Esophagus (tissue), 2 donors: ENCODE results near the gene ARMC9. TPM values are rescaled to one million over a fixed set of nuclear protein-coding genes. Genes with fewer than 3 reads are reported as not detected.

ENCODE experiments used
- H3K27ac ChIP-seq, 2 donors: one replicate each; pipeline ENCODE4 v1.5.1; 2013; ENCODE audit warnings: low read depth in 2 of 2, mild to moderate bottlenecking in 2 of 2, inconsistent platforms in 1 of 2, low read length in 1 of 2, moderate library complexity in 1 of 2
- H3K27me3 ChIP-seq, 2 donors: one replicate each; pipeline ENCODE4 v1.6.1; 2013; ENCODE audit warnings: low read length in 2 of 2, control low read depth in 1 of 2, mild to moderate bottlenecking in 1 of 2; ENCODE audit not compliant: insufficient read depth in 2 of 2, control insufficient read depth in 1 of 2
- H3K36me3 ChIP-seq, 2 donors: one replicate each; pipeline ENCODE4 v1.6.1; 2013; ENCODE audit warnings: low read length in 1 of 2; ENCODE audit not compliant: control insufficient read depth in 2 of 2, insufficient read depth in 2 of 2
- H3K4me1 ChIP-seq, 2 donors: one replicate each; pipeline ENCODE4 v1.6.1; 2013; ENCODE audit warnings: low read length in 1 of 2; ENCODE audit not compliant: control insufficient read depth in 2 of 2, insufficient read depth in 2 of 2
- H3K4me3 ChIP-seq, 2 donors: one replicate each; pipeline ENCODE4 v1.5.1; 2013; ENCODE audit warnings: low read length in 2 of 2, mild to moderate bottlenecking in 2 of 2, low read depth in 1 of 2, moderate library complexity in 1 of 2
- H3K9me3 ChIP-seq, 2 donors: one replicate each; pipeline ENCODE4 v1.6.1; 2013; ENCODE audit warnings: mild to moderate bottlenecking in 2 of 2, low read depth in 1 of 2, low read length in 1 of 2, moderate library complexity in 1 of 2; ENCODE audit not compliant: control insufficient read depth in 2 of 2, insufficient read depth in 1 of 2
- WGBS, 2 donors: extraction: QIAGEN DNeasy Blood & Tissue Kit; methylation state at CpG; one replicate each; pipeline ENCODE4 v1.1.7; 2013; 5-methylcytosine and 5-hydroxymethylcytosine counted together
- polyA plus RNA-seq, 2 donors: library from polyadenylated mRNA; stranded (reverse); fragments of 200-250 nt; gene quantifications; one replicate each; pipeline ENCODE4 v1.2.3, GENCODE V29; 2013
- donor health status: healthy with polysubstance abuse.
- donor health status: Bipolar disorder and iron deficiency.

The ARMC9 gene
- polyA plus RNA-seq, 2 donors, result 2.9 to 3.6 TPM

DNA sequence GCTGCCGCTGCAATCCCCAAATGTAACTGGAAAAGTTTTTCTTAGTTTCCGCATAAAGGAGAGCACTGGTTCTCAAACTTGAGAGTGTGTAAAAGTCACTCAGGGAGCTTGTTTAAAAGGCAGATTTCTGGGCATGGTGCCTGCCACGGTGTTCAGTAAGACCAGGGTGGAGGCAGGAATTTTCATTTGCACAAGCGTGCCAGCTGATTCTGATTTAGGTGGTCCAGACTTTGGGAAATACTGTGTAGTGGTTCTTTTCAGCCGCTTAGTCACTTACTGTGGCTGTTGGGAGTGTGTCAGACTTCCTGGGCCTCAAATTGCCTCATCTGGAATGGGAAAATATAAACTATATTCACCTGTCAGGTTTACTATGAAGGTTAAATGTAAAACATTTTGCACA is 788 bp downstream of the ARMC9 start:
- peaks cover 3 to 6% of the 10 kb centered on the region in 2 donors for H3K4me1 ChIP-seq
- H3K9me3 ChIP-seq, result no peaks in the 10 kb centered on the region
- no peaks in the 10 kb centered on the region for H3K36me3 ChIP-seq
- H3K27ac ChIP-seq, result peak overlapping the region; percentile 16 to 30
- H3K4me3 ChIP-seq, result peak overlapping the region in 1 of 2 donors; percentile 98
- 26 to 28% methylated on average over 5 of the region's 5 CpGs for WGBS, 2 donors
- no peaks in the 10 kb centered on the region for H3K27me3 ChIP-seq

DNA sequence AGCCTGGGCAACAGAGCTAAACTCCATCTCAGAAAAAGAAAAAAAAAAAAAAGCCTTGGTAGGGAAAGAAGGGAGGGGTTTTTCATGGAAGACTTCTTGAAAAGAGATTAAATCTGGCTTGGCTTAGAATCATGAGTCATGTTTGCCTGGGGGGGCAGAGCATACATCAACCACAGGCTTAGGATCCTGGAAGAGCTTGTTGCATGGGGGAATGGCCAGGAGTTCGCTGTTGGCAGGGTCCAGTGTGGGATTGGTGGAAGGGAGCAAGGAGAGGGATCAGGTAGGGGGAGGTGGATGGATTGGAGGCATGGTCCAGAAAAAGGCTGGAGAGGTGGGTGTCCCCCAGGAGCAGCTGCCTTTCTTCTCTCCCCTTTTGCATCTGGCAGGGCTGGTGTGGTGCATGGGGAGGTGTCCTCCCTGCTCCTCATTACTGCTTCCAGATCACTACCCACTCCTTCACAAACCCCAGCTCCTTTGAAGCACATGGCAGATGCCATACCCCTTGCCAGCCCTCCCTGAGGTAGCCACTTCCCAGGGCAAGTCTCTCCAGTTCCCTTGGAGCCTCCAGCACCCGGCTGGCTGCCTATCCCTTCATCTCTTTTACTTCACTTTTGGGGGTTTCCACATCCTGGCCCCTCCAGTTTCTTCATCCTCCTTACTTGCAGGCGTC is 2.5 kb downstream of the ARMC9 start:
- peaks cover 3 to 6% of the 10 kb centered on the region in 2 donors for H3K4me1 ChIP-seq
- no peaks in the 10 kb centered on the region for H3K27me3 ChIP-seq
- no peak overlapping the region for H3K4me3 ChIP-seq
- H3K9me3 ChIP-seq, result no peaks in the 10 kb centered on the region
- H3K36me3 ChIP-seq, result no peaks in the 10 kb centered on the region
- no peak overlapping the region for H3K27ac ChIP-seq
- 45 to 70% methylated on average over 3 of the region's 3 CpGs for WGBS, 2 donors

DNA sequence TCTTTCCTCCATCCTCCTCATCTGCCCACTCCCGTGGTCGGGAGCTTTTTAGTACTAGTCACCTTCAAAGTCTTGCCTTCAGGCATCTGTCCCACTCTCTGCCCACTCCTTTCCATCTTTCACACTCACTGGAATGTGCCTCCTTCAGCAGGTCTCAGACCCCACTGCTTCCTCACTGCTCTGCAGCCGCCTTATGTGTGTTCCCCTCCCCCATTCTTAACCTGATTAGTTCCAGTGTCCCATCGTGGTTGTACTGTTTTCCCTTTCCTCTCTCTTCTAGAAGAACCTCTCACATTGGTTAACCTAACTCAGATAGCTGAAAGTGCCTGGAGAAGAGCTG is 3.0 kb downstream of the ARMC9 start:
- WGBS, 2 donors, result 60 to 70% methylated on average over 4 of the region's 4 CpGs
- no peaks in the 10 kb centered on the region for H3K36me3 ChIP-seq
- peak overlapping the region in 1 of 2 donors; percentile 9 for H3K27ac ChIP-seq
- no peaks in the 10 kb centered on the region for H3K9me3 ChIP-seq
- peaks cover 3 to 6% of the 10 kb centered on the region in 2 donors for H3K4me1 ChIP-seq
- H3K4me3 ChIP-seq, result no peak overlapping the region
- no peaks in the 10 kb centered on the region for H3K27me3 ChIP-seq

DNA sequence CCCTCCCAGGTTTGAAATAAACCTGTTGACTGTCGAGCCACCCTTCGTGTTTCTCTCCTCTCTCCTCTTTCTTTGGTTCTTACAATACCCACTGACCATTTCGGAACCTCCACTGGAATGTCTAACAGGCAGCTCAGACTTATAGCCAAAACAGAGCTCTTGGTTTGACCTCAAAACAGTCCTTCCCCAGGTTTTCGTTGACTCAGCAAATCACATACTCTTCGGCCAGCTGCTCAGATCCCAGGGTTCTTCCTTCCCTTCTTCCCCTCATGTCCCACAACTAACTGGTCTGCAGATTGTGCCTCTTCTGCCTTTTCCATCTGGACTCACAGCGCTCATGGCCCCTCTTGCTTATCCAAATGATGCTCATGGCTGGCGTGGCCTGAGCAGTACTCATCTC is 4.7 kb downstream of the ARMC9 start:
- Histone ChIP-seq H3K4me1 (peaks cover 3 to 4% of the 10 kb centered on the region in 2 donors), H3K36me3 (no peaks in the 10 kb centered on the region), H3K9me3 (no peaks in the 10 kb centered on the region), H3K27me3 (no peaks in the 10 kb centered on the region), H3K4me3 (no peak overlapping the region), H3K27ac (no peak overlapping the region)
- 92 to 96% methylated on average over 7 of the region's 7 CpGs for WGBS, 2 donors

DNA sequence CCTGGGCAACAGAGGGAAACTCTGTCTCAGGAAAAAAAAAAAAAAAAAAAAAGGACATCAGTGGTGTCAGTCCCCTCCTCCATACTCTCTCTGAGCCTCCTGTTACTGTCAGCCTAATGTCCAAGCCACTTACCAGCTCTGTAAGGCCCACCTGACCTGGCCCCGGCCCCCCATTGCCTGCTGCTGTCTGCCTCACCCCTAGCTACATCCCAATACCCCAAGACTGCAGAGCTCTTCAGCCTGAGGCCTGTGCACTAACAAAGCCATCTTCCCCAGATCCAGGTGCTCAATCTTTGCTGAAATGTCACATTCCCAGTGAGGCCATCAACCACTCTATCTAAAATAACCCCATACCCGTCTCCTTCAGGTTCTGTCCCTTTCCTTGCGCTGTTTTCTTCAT is 5.7 kb downstream of the ARMC9 start:
- H3K9me3 ChIP-seq, result no peaks in the 10 kb centered on the region
- no peak overlapping the region for H3K4me3 ChIP-seq
- peaks cover 3 to 4% of the 10 kb centered on the region in 2 donors for H3K4me1 ChIP-seq
- H3K27me3 ChIP-seq, result no peaks in the 10 kb centered on the region
- peaks cover 0 to 2% of the 10 kb centered on the region in 2 donors for H3K36me3 ChIP-seq
- H3K27ac ChIP-seq, result no peak overlapping the region
- WGBS, 2 donors, result 89 to 94% methylated on average over 3 of the region's 3 CpGs

DNA sequence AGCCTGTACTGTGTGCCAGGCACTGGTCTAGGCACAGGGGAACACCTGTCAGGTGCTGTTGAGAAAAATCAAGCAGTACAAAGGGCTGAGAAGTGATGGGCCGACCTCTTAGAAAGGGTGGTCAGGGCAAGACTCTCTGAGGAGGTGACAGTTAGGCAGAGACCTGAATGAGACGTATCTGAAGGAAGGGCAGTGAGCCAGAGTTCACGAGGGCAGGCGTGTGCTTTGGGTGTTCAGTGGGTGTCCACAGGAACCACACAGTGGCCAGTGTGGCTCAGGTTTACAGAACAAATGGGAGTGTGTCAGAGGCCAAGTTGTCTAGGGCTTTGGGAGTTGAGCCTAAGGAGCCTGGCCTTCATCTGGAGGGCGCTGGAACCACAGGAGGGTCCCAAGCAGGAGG is 6.2 kb downstream of the ARMC9 start:
- no peak overlapping the region for H3K27ac ChIP-seq
- no peaks in the 10 kb centered on the region for H3K9me3 ChIP-seq
- peaks cover 3 to 4% of the 10 kb centered on the region in 2 donors for H3K4me1 ChIP-seq
- no peak overlapping the region for H3K4me3 ChIP-seq
- H3K36me3 ChIP-seq, result peaks cover 0 to 2% of the 10 kb centered on the region in 2 donors
- H3K27me3 ChIP-seq, result no peaks in the 10 kb centered on the region
- 88% methylated on average over 5 of the region's 5 CpGs for WGBS, 2 donors

DNA sequence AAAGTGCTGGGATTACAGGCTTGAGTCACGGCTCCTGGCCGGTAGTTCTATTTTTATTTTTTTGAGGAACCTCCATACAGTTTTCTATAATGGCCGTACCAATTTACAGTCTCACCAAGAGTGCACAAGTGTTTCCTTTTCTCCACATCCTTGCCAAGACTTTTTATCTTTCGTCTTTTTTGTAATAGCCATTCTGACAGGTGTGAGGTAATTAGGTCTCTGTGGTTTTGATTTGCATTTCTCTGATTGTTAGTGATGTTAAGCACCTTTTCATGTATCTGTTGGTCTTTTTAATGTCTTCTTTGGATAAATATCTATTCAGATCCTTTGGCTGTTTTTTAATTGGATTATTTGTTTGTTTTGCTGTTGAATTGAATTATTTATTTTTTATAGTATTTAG is 9.3 kb downstream of the ARMC9 start:
- Histone ChIP-seq H3K36me3 (peaks cover 0 to 2% of the 10 kb centered on the region in 2 donors), H3K27ac (no peak overlapping the region), H3K9me3 (no peaks in the 10 kb centered on the region), H3K27me3 (no peaks in the 10 kb centered on the region), H3K4me1 (no peaks in the 10 kb centered on the region), H3K4me3 (no peak overlapping the region)
- WGBS, 2 donors, result 80 to 83% methylated on average over 4 of the region's 4 CpGs

DNA sequence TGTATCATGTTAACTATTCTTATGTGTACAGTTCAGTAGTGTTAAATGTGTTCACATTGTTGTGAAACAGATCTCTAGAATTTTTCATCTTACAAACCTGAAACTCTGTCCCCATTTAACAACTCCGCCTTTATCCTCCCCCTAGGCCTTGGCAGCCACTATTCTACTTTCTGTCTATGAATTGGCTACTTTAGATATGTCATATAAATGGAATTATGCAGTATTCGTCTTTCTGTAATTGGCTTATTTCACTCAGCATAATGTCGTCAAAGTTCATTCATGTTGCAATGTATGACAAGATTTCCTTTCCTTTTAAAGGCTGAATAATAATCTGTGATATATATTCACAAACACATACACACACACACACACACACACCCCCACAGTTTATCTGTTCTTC is 12.4 kb downstream of the ARMC9 start:
- no peaks in the 10 kb centered on the region for H3K27me3 ChIP-seq
- peaks cover 0 to 11% of the 10 kb centered on the region in 2 donors for H3K36me3 ChIP-seq
- no peak overlapping the region for H3K27ac ChIP-seq
- H3K4me1 ChIP-seq, result no peaks in the 10 kb centered on the region
- no peak overlapping the region for H3K4me3 ChIP-seq
- no peaks in the 10 kb centered on the region for H3K9me3 ChIP-seq
- 80 to 90% methylated on average over 3 of the region's 3 CpGs for WGBS, 2 donors

DNA sequence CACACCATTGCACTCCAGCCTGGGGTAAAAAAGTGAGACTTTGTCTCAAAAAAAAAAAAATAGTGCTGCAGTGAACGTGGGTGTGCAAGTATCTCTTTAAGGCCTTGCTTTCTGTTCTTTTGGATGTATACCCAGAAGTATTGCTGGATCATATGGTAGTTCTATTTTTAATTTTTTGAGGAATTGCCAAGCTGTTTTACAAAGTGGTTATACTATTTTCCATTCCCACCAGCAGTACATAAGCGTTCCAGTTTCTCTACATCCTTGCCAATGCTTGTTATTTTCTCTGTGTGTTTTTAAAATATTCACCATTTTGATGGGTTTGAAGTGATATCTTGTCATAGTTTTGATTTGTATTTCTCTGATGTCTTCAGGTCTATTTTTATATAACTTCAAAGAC is 13.1 kb downstream of the ARMC9 start:
- H3K4me3 ChIP-seq, result no peak overlapping the region
- H3K27me3 ChIP-seq, result no peaks in the 10 kb centered on the region
- no peaks in the 10 kb centered on the region for H3K4me1 ChIP-seq
- H3K9me3 ChIP-seq, result no peaks in the 10 kb centered on the region
- H3K36me3 ChIP-seq, result peaks cover 0 to 11% of the 10 kb centered on the region in 2 donors
- H3K27ac ChIP-seq, result no peak overlapping the region
- 53 to 54% methylated on average over 2 of the region's 2 CpGs for WGBS, 2 donors

DNA sequence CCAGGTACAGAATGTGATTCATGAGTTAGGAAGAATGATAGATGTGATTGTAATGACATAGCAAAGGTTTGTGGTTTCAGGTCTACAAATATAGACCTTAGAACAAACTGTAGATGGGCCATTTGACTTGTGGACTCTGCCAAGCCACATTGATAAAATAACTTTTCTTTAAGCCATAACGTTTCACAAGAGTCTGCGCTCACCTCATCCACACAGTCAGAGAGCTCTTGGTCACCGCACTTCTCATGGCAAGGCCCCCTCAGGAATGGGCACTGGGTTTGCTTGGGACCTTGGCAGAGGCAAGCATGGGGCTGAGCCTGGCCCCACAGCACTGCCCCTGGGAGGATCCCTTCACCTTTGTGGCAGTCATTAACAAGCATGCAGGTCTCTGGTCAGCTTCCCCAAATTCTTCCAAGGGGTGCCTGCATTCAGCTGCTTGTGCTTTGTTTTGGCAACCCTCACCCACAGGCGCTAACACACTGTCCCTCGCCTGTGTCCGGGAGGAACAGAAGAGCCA is 14.0 kb downstream of the ARMC9 start:
- Histone ChIP-seq H3K27ac (peak overlapping the region in 1 of 2 donors; percentile 53), H3K4me1 (no peaks in the 10 kb centered on the region), H3K27me3 (no peaks in the 10 kb centered on the region), H3K9me3 (no peaks in the 10 kb centered on the region), H3K36me3 (peaks cover 0 to 11% of the 10 kb centered on the region in 2 donors), H3K4me3 (no peak overlapping the region)
- 82 to 85% methylated on average over 6 of the region's 6 CpGs for WGBS, 2 donors
